Esophagus squamous epithelium (tissue), 5 donors: ENCODE data around the gene SLC9A8. TPM values are rescaled to one million over a fixed set of nuclear protein-coding genes. Genes with fewer than 3 reads are reported as not detected.
A peak's percentile ranks its signal among the peaks of the same experiment; 100 is the strongest.

Experiments
- DNase-seq: peaks from one replicate; lab custom pipeline; 2025; lab: John Stamatoyannopoulos, UW
- H3K27ac ChIP-seq, 4 donors: fragments of 200-600 bp; sonication (generic); one replicate each; pipeline ENCODE4 v1.5.1; 2016 to 2019; ENCODE audit warnings: mild to moderate bottlenecking in 1 of 4
- H3K27me3 ChIP-seq, 4 donors: fragments of 200-600 bp; sonication (generic); 1 replicate in 3 of 4; 2 replicates in 1 of 4; pipeline versions ENCODE4 v1.5.1 to v1.6.0; 2017 to 2021; ENCODE audit warnings: antibody characterized with exemption in 1 of 4
- H3K36me3 ChIP-seq, 3 donors: fragments of 200-600 bp; sonication (generic); one replicate each; pipeline ENCODE4 v1.5.1; 2016 to 2019
- H3K4me1 ChIP-seq, 3 donors: fragments of 200-600 bp; sonication (generic); one replicate each; pipeline ENCODE4 v1.5.1; 2017 to 2019
- H3K4me3 ChIP-seq, 4 donors: fragments of 200-600 bp; sonication (generic); 1 replicate in 3 of 4; 2 replicates in 1 of 4; pipeline ENCODE4 v1.5.1; 2016 to 2019; ENCODE audit warnings: mild to moderate bottlenecking in 2 of 4, moderate library complexity in 1 of 4
- H3K9me3 ChIP-seq, 3 donors: fragments of 200-600 bp; sonication (generic); one replicate each; pipeline ENCODE4 v1.5.1; 2016 to 2019
- CTCF ChIP-seq, 6 experiments: fragments of 450-650 bp in 4 of 6; fragments of 200-600 bp in 2 of 6; sonication (generic) in 2 of 6; IDR thresholded peaks; one replicate each; pipeline ENCODE4 v1.5.1; 2016 to 2019; ENCODE audit warnings: antibody characterized with exemption in 6 of 6, mild to moderate bottlenecking in 4 of 6, moderate library complexity in 4 of 6
- POLR2A ChIP-seq, 4 donors: fragments of 450-650 bp; IDR thresholded peaks; one replicate each; pipeline ENCODE4 v1.6.1; 2017; ENCODE audit warnings: antibody characterized with exemption in 4 of 4, mild to moderate bottlenecking in 4 of 4, moderate library complexity in 3 of 4
- WGBS, 2 donors: methylation state at CpG; one replicate each; pipeline ENCODE4 v1.1.5; 2018; 5-methylcytosine and 5-hydroxymethylcytosine counted together
- intact Hi-C: fragments of 100-400 bp; cut with DNase I; formaldehyde crosslinking; loops from one replicate; pipeline ENCODE4 v1.15.0; 2022
- total RNA-seq, 4 donors: library from RNA; depleted of rRNA; stranded (reverse); fragments of >200 nt; gene quantifications; one replicate each; pipeline ENCODE4 v1.1.0, GENCODE V29; 2016
- donor health status: DM: yes; HTN: yes; CAD: no.

The SLC9A8 gene
- total RNA-seq, 4 donors from 2014 or later = 11.5 to 14.1 (median 11.9) TPM

- H3K27ac ChIP-seq = peak overlapping the region in 3 of 4 donors; percentile 16 to 60 (median 59)
Measured at GRCh38 chr20:49909499-49910339, 97.1 kb downstream of the SLC9A8 start.

GRCh38 chr20:49910340-49910706 is 97.7 kb downstream of the SLC9A8 start:
- 80% methylated on average over 1 of the region's 4 CpGs; no CpG with 5 or more reads in 1 of the 2 donors for WGBS, 2 donors

More at GRCh38 chr20:49909499-49910339, 97.1 kb downstream of the SLC9A8 start:
- intact Hi-C loops = no loop called here
- no peaks in the 10 kb centered on the region for H3K9me3 ChIP-seq
- no peaks in the 10 kb centered on the region for H3K27me3 ChIP-seq
- peaks cover 8 to 52% (median 18%) of the 10 kb centered on the region in 3 donors for H3K4me1 ChIP-seq
- peaks cover 18 to 62% (median 21%) of the 10 kb centered on the region in 3 donors for H3K36me3 ChIP-seq
- TF ChIP-seq POLR2A (IDR thresholded peaks at IDR 0.05) (no peak), CTCF (IDR thresholded peaks at IDR 0.05) (no peak)
- 74 to 75% methylated on average over 16 to 28 of the region's 28 CpGs for WGBS, 2 donors
- H3K4me3 ChIP-seq = no peak overlapping the region
- DNase-seq = no peak

GRCh38 chr20:49913399-49914047 is 100.9 kb downstream of the SLC9A8 start:
- intact Hi-C loops = no loop called here
- no peak for DNase-seq
- H3K27me3 ChIP-seq = no peaks in the 10 kb centered on the region
- TF ChIP-seq CTCF (IDR thresholded peaks at IDR 0.05) = no peak
- no peak for TF ChIP-seq POLR2A (IDR thresholded peaks at IDR 0.05)
- H3K27ac ChIP-seq = no peak overlapping the region
- peaks cover 0 to 24% (median 2%) of the 10 kb centered on the region in 3 donors for H3K36me3 ChIP-seq
- peak overlapping the region in 1 of 4 donors; percentile 77 for H3K4me3 ChIP-seq
- 77 to 86% methylated on average over 15 of the region's 16 CpGs for WGBS, 2 donors
- no peaks in the 10 kb centered on the region for H3K9me3 ChIP-seq
- H3K4me1 ChIP-seq = peaks cover 17 to 72% (median 24%) of the 10 kb centered on the region in 3 donors

More at GRCh38 chr20:49910340-49910706, 97.7 kb downstream of the SLC9A8 start:
- DNase-seq = no peak
- Histone ChIP-seq H3K9me3 (no peaks in the 10 kb centered on the region), H3K4me1 (peaks cover 8 to 56% (median 19%) of the 10 kb centered on the region in 3 donors), H3K27me3 (no peaks in the 10 kb centered on the region), H3K36me3 (peaks cover 18 to 56% (median 21%) of the 10 kb centered on the region in 3 donors), H3K4me3 (no peak overlapping the region), H3K27ac (peak overlapping the region in 2 of 4 donors; percentile 59 to 60)
- TF ChIP-seq POLR2A (IDR thresholded peaks at IDR 0.05) (no peak), CTCF (IDR thresholded peaks at IDR 0.05) (no peak)
- intact Hi-C loops = no loop called here

- Histone ChIP-seq H3K9me3 (no peaks in the 10 kb centered on the region), H3K27ac (peak overlapping the region; percentile 92 to 98 (median 97)), H3K4me1 (peaks cover 17 to 69% (median 24%) of the 10 kb centered on the region in 3 donors), H3K4me3 (peak overlapping the region; percentile 73 to 99 (median 85)), H3K27me3 (no peaks in the 10 kb centered on the region), H3K36me3 (peaks cover 0 to 14% (median 0%) of the 10 kb centered on the region in 3 donors)
- TF ChIP-seq POLR2A (IDR thresholded peaks at IDR 0.05) = no peak
- no peak for TF ChIP-seq CTCF (IDR thresholded peaks at IDR 0.05)
- 0 to 3% methylated on average over 3 to 16 of the region's 19 CpGs for WGBS, 2 donors
- no peak for DNase-seq
- intact Hi-C loops = no loop called here
Measured at GRCh38 chr20:49914310-49915117, 101.9 kb downstream of the SLC9A8 start.
